DOHH2 (cell line): ENCODE data around the gene MYORG.

Source experiments
- CTCF ChIP-seq: fragments of 200-600 bp; sonication (generic); IDR thresholded peaks from one replicate; pipeline ENCODE4 v1.5.1; 2014; ENCODE audit warnings: antibody characterized with exemption, mild to moderate bottlenecking, low read depth, low read length; ENCODE audit not compliant: poor library complexity, severe bottlenecking
- EZH2phosphoT487 ChIP-seq: fragments of 200-600 bp; sonication (generic); IDR thresholded peaks from 2 replicates; pipeline ENCODE4 v1.6.1; 2017; ENCODE audit warnings: borderline replicate concordance, mild to moderate bottlenecking, antibody characterized with exemption, low read length, moderate library complexity, mixed read lengths

- no peak for TF ChIP-seq CTCF
- TF ChIP-seq EZH2phosphoT487 = no peak
These were observed 35.6 kb upstream of the MYORG start for GRCh38 chr9:34412336-34412735.
